Mucosa of rectum (tissue), 2 donors: ENCODE measurements around the gene INPP4A.

Experiments
- H3K27ac ChIP-seq, 2 donors: one replicate each; pipeline ENCODE4 v1.7.0; 2013; ENCODE audit warnings: inconsistent platforms in 2 of 2, low read depth in 2 of 2, low read length in 2 of 2
- H3K27me3 ChIP-seq, 2 donors: one replicate each; pipeline ENCODE4 v1.7.0; 2013; ENCODE audit warnings: low read length in 2 of 2; ENCODE audit not compliant: control insufficient read depth in 2 of 2, insufficient read depth in 2 of 2
- H3K36me3 ChIP-seq, 2 donors: one replicate each; pipeline ENCODE4 v1.7.0; 2013; ENCODE audit warnings: low read length in 2 of 2; ENCODE audit not compliant: control insufficient read depth in 2 of 2, insufficient read depth in 2 of 2
- H3K4me1 ChIP-seq, 2 donors: one replicate each; pipeline ENCODE4 v1.7.0; 2013; ENCODE audit warnings: low read length in 2 of 2, mild to moderate bottlenecking in 1 of 2; ENCODE audit not compliant: control insufficient read depth in 2 of 2, insufficient read depth in 2 of 2
- H3K4me3 ChIP-seq, 2 donors: one replicate each; pipeline ENCODE4 v1.7.0; 2013; ENCODE audit warnings: low read length in 2 of 2
- H3K9ac ChIP-seq, 2 donors: one replicate each; pipeline ENCODE4 v1.7.0; 2013; ENCODE audit warnings: low read length in 2 of 2, low read depth in 1 of 2, mild to moderate bottlenecking in 1 of 2
- H3K9me3 ChIP-seq, 2 donors: one replicate each; pipeline ENCODE4 v1.7.0; 2013; ENCODE audit warnings: low read length in 2 of 2; ENCODE audit not compliant: control insufficient read depth in 2 of 2
- donor health status: healthy.
- donor health status: Normal muscosa, but diverticular disease.

Gene INPP4A

GRCh38 chr2:98569197-98569793, 124.6 kb downstream of the INPP4A start:
- Histone ChIP-seq H3K4me1 (peaks cover 6 to 13% of the 10 kb centered on the region in 2 donors), H3K9me3 (no peaks in the 10 kb centered on the region), H3K36me3 (peaks cover 29 to 75% of the 10 kb centered on the region in 2 donors), H3K27me3 (no peaks in the 10 kb centered on the region), H3K4me3 (no peak overlapping the region), H3K27ac (no peak overlapping the region), H3K9ac (no peak overlapping the region)

GRCh38 chr2:98569915-98570314, 125.3 kb downstream of the INPP4A start:
- no peak overlapping the region for H3K9ac ChIP-seq
- no peaks in the 10 kb centered on the region for H3K9me3 ChIP-seq
- no peaks in the 10 kb centered on the region for H3K27me3 ChIP-seq
- peaks cover 26 to 73% of the 10 kb centered on the region in 2 donors for H3K36me3 ChIP-seq
- H3K27ac ChIP-seq, result no peak overlapping the region
- peaks cover 0 to 7% of the 10 kb centered on the region in 2 donors for H3K4me1 ChIP-seq
- no peak overlapping the region for H3K4me3 ChIP-seq

GRCh38 chr2:98570356-98570755, 125.7 kb downstream of the INPP4A start:
- H3K9me3 ChIP-seq, result no peaks in the 10 kb centered on the region

GRCh38 chr2:98571121-98571701, 126.6 kb downstream of the INPP4A start:
- Histone ChIP-seq H3K36me3 (peaks cover 22 to 74% of the 10 kb centered on the region in 2 donors), H3K9ac (no peak overlapping the region), H3K4me1 (peaks cover 0 to 5% of the 10 kb centered on the region in 2 donors)

More at GRCh38 chr2:98570356-98570755, 125.7 kb downstream of the INPP4A start:
- H3K27me3 ChIP-seq, result no peaks in the 10 kb centered on the region
- no peak overlapping the region for H3K9ac ChIP-seq
- H3K4me1 ChIP-seq, result peaks cover 0 to 5% of the 10 kb centered on the region in 2 donors
- H3K27ac ChIP-seq, result no peak overlapping the region
- peaks cover 24 to 74% of the 10 kb centered on the region in 2 donors for H3K36me3 ChIP-seq
- no peak overlapping the region for H3K4me3 ChIP-seq

GRCh38 chr2:98571796-98572195, 127.1 kb downstream of the INPP4A start:
- no peak overlapping the region for H3K27ac ChIP-seq
- H3K36me3 ChIP-seq, result peaks cover 20 to 69% of the 10 kb centered on the region in 2 donors
- no peaks in the 10 kb centered on the region for H3K9me3 ChIP-seq
- H3K4me1 ChIP-seq, result peaks cover 0 to 5% of the 10 kb centered on the region in 2 donors
- H3K9ac ChIP-seq, result no peak overlapping the region
- H3K4me3 ChIP-seq, result no peak overlapping the region
- H3K27me3 ChIP-seq, result no peaks in the 10 kb centered on the region

More at GRCh38 chr2:98571121-98571701, 126.6 kb downstream of the INPP4A start:
- H3K9me3 ChIP-seq, result no peaks in the 10 kb centered on the region
- H3K4me3 ChIP-seq, result no peak overlapping the region
- H3K27ac ChIP-seq, result no peak overlapping the region
- H3K27me3 ChIP-seq, result no peaks in the 10 kb centered on the region

GRCh38 chr2:98572211-98572610, 127.6 kb downstream of the INPP4A start:
- H3K9me3 ChIP-seq, result no peaks in the 10 kb centered on the region

GRCh38 chr2:98572676-98573075, 128.0 kb downstream of the INPP4A start:
- Histone ChIP-seq H3K27me3 (no peaks in the 10 kb centered on the region), H3K9me3 (no peaks in the 10 kb centered on the region), H3K4me3 (no peak overlapping the region), H3K9ac (no peak overlapping the region), H3K27ac (no peak overlapping the region), H3K36me3 (peaks cover 18 to 70% of the 10 kb centered on the region in 2 donors), H3K4me1 (peaks cover 0 to 4% of the 10 kb centered on the region in 2 donors)

More at GRCh38 chr2:98572211-98572610, 127.6 kb downstream of the INPP4A start:
- Histone ChIP-seq H3K27ac (no peak overlapping the region), H3K36me3 (peaks cover 18 to 69% of the 10 kb centered on the region in 2 donors), H3K9ac (no peak overlapping the region), H3K4me1 (peaks cover 0 to 5% of the 10 kb centered on the region in 2 donors), H3K27me3 (no peaks in the 10 kb centered on the region), H3K4me3 (no peak overlapping the region)

GRCh38 chr2:98573426-98573825, 128.8 kb downstream of the INPP4A start:
- no peaks in the 10 kb centered on the region for H3K9me3 ChIP-seq
- no peaks in the 10 kb centered on the region for H3K27me3 ChIP-seq
- no peaks in the 10 kb centered on the region for H3K4me1 ChIP-seq
- no peak overlapping the region for H3K4me3 ChIP-seq
- H3K27ac ChIP-seq, result no peak overlapping the region
- H3K36me3 ChIP-seq, result peaks cover 11 to 64% of the 10 kb centered on the region in 2 donors
- H3K9ac ChIP-seq, result no peak overlapping the region

GRCh38 chr2:98576666-98577312, 132.1 kb downstream of the INPP4A start:
- Histone ChIP-seq H3K27me3 (no peaks in the 10 kb centered on the region), H3K36me3 (peaks cover 10 to 53% of the 10 kb centered on the region in 2 donors), H3K4me3 (no peak overlapping the region), H3K4me1 (no peaks in the 10 kb centered on the region), H3K27ac (no peak overlapping the region), H3K9ac (no peak overlapping the region), H3K9me3 (no peaks in the 10 kb centered on the region)

GRCh38 chr2:98577313-98577712, 132.7 kb downstream of the INPP4A start:
- H3K9me3 ChIP-seq, result no peaks in the 10 kb centered on the region
- no peak overlapping the region for H3K4me3 ChIP-seq
- no peaks in the 10 kb centered on the region for H3K27me3 ChIP-seq
- no peaks in the 10 kb centered on the region for H3K4me1 ChIP-seq
- H3K9ac ChIP-seq, result no peak overlapping the region
- peaks cover 13 to 56% of the 10 kb centered on the region in 2 donors for H3K36me3 ChIP-seq
- H3K27ac ChIP-seq, result no peak overlapping the region
